NCI-H1694 treated with DMSO at 0.1 percent for 48 hours (cell line): ENCODE data around the gene CNIH1.
"Not testable (repeated sequence)": the region's sequence is repeated elsewhere in the genome, so short reads cannot be mapped to it uniquely, and the experiment has no call there.

Experiments used
- DNase-seq: peaks from one replicate; lab custom pipeline; 2025; lab: John Stamatoyannopoulos, UW

Gene CNIH1

GRCh38 chr14:54380558-54380957, 60.6 kb downstream of the CNIH1 start:
- DNase-seq = not testable (repeated sequence)

GRCh38 chr14:54378893-54379292, 62.3 kb downstream of the CNIH1 start:
- DNase-seq = not testable (repeated sequence)

GRCh38 chr14:54377501-54377900, 63.7 kb downstream of the CNIH1 start:
- no peak for DNase-seq

- no peak for DNase-seq
These were observed 66.9 kb downstream of the CNIH1 start for GRCh38 chr14:54374117-54374884.
